ENCODE results near the gene BPTF. TPM values are rescaled to one million over a fixed set of nuclear protein-coding genes. Genes with fewer than 3 reads are reported as not detected.

The BPTF gene
- total and polyA plus RNA-seq, 2 of the 13 experiments (the other 11 are each of a cell fraction or from before 2014, with no cell fraction given), result 43.5 to 66.1 TPM

DNA sequence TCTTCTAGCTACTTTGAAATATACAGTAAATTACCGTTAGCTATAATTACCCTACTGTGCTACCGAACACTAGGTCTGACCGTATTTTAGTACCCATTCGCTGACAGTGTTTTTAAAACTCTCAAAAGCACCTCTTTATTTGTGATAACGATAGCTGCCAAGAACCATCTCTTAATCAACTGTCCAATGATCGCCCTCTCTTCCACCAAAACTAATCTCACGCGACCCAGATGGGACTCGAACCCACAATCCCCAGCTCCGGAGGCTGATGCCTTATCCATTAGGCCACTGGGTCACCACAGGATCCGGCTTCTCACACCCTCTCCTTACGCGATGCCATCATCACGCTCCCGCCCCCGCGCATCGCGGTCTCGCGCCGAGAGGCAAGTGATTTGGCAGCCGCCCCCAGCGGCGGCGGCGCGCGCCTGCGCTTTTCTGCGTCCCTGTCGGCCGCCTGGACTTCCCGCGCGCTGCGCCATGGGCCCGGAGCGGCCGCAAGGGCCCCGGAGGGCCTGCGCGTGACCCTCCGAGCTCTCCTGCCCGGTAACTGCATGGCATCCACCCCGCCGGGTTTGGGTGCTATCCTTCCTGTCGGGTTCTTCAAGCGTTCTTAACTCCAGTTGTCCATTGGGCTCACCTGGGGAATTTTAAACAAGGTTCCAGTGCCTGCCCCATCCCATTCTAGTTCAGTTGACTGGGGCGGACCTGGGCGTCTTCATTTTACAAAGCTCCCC lies 194.5 kb downstream of the BPTF start (continued):
- peak; percentile 60; the same call in 1 of the 2 replicates for TF ChIP-seq TMF1 (CRISPR knock-in tag; IDR thresholded peaks at IDR 0.05; ENCODE audit: low read depth)
- TF ChIP-seq SMAD1 (CRISPR knock-in tag; IDR thresholded peaks at IDR 0.05; ENCODE audit: borderline replicate concordance, low read depth), result 0 out of 2 replicates have a peak, but pooled peaks have one; percentile 86
- TF ChIP-seq MAFG (CRISPR knock-in tag; IDR thresholded peaks at IDR 0.05), result no peak
- peak; percentile 97 for TF ChIP-seq ZNF878 (CRISPR knock-in tag; IDR thresholded peaks at IDR 0.05)
- TF ChIP-seq, protein P1, sequence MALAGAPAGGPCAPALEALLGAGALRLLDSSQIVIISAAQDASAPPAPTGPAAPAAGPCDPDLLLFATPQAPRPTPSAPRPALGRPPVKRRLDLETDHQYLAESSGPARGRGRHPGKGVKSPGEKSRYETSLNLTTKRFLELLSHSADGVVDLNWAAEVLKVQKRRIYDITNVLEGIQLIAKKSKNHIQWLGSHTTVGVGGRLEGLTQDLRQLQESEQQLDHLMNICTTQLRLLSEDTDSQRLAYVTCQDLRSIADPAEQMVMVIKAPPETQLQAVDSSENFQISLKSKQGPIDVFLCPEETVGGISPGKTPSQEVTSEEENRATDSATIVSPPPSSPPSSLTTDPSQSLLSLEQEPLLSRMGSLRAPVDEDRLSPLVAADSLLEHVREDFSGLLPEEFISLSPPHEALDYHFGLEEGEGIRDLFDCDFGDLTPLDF (CRISPR knock-in tag; IDR thresholded peaks at IDR 0.05), result peak; percentile 97
- peak; percentile 81 for TF ChIP-seq ARNTL (CRISPR knock-in tag; IDR thresholded peaks at IDR 0.05)
- TF ChIP-seq, protein P2, sequence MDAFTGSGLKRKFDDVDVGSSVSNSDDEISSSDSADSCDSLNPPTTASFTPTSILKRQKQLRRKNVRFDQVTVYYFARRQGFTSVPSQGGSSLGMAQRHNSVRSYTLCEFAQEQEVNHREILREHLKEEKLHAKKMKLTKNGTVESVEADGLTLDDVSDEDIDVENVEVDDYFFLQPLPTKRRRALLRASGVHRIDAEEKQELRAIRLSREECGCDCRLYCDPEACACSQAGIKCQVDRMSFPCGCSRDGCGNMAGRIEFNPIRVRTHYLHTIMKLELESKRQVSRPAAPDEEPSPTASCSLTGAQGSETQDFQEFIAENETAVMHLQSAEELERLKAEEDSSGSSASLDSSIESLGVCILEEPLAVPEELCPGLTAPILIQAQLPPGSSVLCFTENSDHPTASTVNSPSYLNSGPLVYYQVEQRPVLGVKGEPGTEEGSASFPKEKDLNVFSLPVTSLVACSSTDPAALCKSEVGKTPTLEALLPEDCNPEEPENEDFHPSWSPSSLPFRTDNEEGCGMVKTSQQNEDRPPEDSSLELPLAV (CRISPR knock-in tag; conservative IDR thresholded peaks at IDR 0.05; ENCODE audit: low read depth), result peak; percentile 84
- peak; percentile 89 for TF ChIP-seq SKI (IDR thresholded peaks at IDR 0.05; ENCODE audit: partially characterized antibody)
- TF ChIP-seq, protein P3, sequence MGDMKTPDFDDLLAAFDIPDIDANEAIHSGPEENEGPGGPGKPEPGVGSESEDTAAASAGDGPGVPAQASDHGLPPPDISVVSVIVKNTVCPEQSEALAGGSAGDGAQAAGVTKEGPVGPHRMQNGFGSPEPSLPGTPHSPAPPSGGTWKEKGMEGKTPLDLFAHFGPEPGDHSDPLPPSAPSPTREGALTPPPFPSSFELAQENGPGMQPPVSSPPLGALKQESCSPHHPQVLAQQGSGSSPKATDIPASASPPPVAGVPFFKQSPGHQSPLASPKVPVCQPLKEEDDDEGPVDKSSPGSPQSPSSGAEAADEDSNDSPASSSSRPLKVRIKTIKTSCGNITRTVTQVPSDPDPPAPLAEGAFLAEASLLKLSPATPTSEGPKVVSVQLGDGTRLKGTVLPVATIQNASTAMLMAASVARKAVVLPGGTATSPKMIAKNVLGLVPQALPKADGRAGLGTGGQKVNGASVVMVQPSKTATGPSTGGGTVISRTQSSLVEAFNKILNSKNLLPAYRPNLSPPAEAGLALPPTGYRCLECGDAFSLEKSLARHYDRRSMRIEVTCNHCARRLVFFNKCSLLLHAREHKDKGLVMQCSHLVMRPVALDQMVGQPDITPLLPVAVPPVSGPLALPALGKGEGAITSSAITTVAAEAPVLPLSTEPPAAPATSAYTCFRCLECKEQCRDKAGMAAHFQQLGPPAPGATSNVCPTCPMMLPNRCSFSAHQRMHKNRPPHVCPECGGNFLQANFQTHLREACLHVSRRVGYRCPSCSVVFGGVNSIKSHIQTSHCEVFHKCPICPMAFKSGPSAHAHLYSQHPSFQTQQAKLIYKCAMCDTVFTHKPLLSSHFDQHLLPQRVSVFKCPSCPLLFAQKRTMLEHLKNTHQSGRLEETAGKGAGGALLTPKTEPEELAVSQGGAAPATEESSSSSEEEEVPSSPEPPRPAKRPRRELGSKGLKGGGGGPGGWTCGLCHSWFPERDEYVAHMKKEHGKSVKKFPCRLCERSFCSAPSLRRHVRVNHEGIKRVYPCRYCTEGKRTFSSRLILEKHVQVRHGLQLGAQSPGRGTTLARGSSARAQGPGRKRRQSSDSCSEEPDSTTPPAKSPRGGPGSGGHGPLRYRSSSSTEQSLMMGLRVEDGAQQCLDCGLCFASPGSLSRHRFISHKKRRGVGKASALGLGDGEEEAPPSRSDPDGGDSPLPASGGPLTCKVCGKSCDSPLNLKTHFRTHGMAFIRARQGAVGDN (CRISPR knock-in tag; IDR thresholded peaks at IDR 0.05), result peak; percentile 99
- no peak for TF ChIP-seq ZNF484 (CRISPR knock-in tag; IDR thresholded peaks at IDR 0.05; ENCODE audit: borderline replicate concordance, low read depth)
- TF ChIP-seq MAF1 (CRISPR knock-in tag; IDR thresholded peaks at IDR 0.05; ENCODE audit: borderline replicate concordance), result peak; percentile 100
- peak; percentile 70; the same call in 1 of the 2 replicates for TF ChIP-seq ZNF180 (CRISPR knock-in tag; IDR thresholded peaks at IDR 0.05; ENCODE audit: borderline replicate concordance, low read depth)
- no peak for TF ChIP-seq CEBPB (IDR thresholded peaks at IDR 0.05; ENCODE audit: borderline replicate concordance, low read depth, low read length)
- TF ChIP-seq ZBTB4 (CRISPR knock-in tag; IDR thresholded peaks at IDR 0.05; ENCODE audit: borderline replicate concordance), result peak; percentile 94
- peak; percentile 95 for TF ChIP-seq TAF15 (IDR thresholded peaks at IDR 0.05; ENCODE audit: low read depth, low read length, poor library complexity, severe bottlenecking)

Data from HepG2 (cell line).